Effector CD8-positive, alpha-beta T cell (primary cell): Measurements from ENCODE around the gene CD37.
"Not testable (repeated sequence)": the region's sequence is repeated elsewhere in the genome, so short reads cannot be mapped to it uniquely, and the experiment has no call there.

Experiments used
- DNase-seq: peaks from one replicate; lab custom pipeline; 2025; lab: John Stamatoyannopoulos, UW
- total RNA-seq, 4 experiments: gene quantifications; one replicate each; lab custom pipeline; 2026; lab: John Stamatoyannopoulos, UW

CD37 gene
- 77.3 to 109 (median 87.1) reads per million in 4 experiments for total RNA-seq

GRCh38 chr19:49335071-49335783 is at the start of gene CD37:
TSS of gene CD37 (plus strand) at chr19:49335406. CDS start at chr19:49335541, 135 bp downstream.
- DNase-seq = peak; percentile 29

- DNase-seq = no peak
Measured at GRCh38 chr19:49287141-49287770, 48.0 kb upstream of the CD37 start.

GRCh38 chr19:49288205-49288604 is 47.0 kb upstream of the CD37 start:
- not testable (repeated sequence) for DNase-seq

- DNase-seq = not testable (repeated sequence)
Measured at GRCh38 chr19:49289286-49289685, 45.9 kb upstream of the CD37 start.

GRCh38 chr19:49290517-49290916 is 44.7 kb upstream of the CD37 start:
- no peak for DNase-seq

GRCh38 chr19:49294401-49294800 is 40.8 kb upstream of the CD37 start:
- no peak for DNase-seq

- DNase-seq = no peak
Measured at GRCh38 chr19:49295208-49295880, 39.9 kb upstream of the CD37 start.

GRCh38 chr19:49297403-49297802 is 37.8 kb upstream of the CD37 start:
- DNase-seq = no peak

- not testable (repeated sequence) for DNase-seq
Measured at GRCh38 chr19:49298653-49299052, 36.6 kb upstream of the CD37 start.

GRCh38 chr19:49301165-49301865 is 33.9 kb upstream of the CD37 start:
- peak; percentile 62 for DNase-seq

- DNase-seq = no peak
Measured at GRCh38 chr19:49301866-49302252, 33.3 kb upstream of the CD37 start.

GRCh38 chr19:49306734-49307133 is 28.5 kb upstream of the CD37 start:
- not testable (repeated sequence) for DNase-seq

- DNase-seq = no peak
Measured at GRCh38 chr19:49309087-49309486, 26.1 kb upstream of the CD37 start.

- DNase-seq = no peak
Measured at GRCh38 chr19:49315111-49315510, 20.1 kb upstream of the CD37 start.

GRCh38 chr19:49316284-49316683 is 18.9 kb upstream of the CD37 start:
- DNase-seq = no peak

- DNase-seq = no peak
Measured at GRCh38 chr19:49318296-49318695, 16.9 kb upstream of the CD37 start.

GRCh38 chr19:49324801-49325576 is 10.2 kb upstream of the CD37 start, which contains the start of gene SLC6A16:
TSS of gene SLC6A16 (minus strand) at chr19:49325191. CDS start at chr19:49311347, 13,844 bp downstream.
- no peak for DNase-seq

- DNase-seq = not testable (repeated sequence)
Measured at GRCh38 chr19:49325756-49326155, 9.4 kb upstream of the CD37 start.

- no peak for DNase-seq
Measured at GRCh38 chr19:49326165-49326704, 9.0 kb upstream of the CD37 start.

- peak; percentile 10 for DNase-seq
Measured at GRCh38 chr19:49327878-49328544, 7.2 kb upstream of the CD37 start.
